ENCODE measurements around the gene ERRFI1. TPM values are rescaled to one million over a fixed set of nuclear protein-coding genes. Genes with fewer than 3 reads are reported as not detected.

Gene ERRFI1
- polyA plus RNA-seq, 3 donors = 0.08 to 1.5 (median 0.28) TPM

DNA sequence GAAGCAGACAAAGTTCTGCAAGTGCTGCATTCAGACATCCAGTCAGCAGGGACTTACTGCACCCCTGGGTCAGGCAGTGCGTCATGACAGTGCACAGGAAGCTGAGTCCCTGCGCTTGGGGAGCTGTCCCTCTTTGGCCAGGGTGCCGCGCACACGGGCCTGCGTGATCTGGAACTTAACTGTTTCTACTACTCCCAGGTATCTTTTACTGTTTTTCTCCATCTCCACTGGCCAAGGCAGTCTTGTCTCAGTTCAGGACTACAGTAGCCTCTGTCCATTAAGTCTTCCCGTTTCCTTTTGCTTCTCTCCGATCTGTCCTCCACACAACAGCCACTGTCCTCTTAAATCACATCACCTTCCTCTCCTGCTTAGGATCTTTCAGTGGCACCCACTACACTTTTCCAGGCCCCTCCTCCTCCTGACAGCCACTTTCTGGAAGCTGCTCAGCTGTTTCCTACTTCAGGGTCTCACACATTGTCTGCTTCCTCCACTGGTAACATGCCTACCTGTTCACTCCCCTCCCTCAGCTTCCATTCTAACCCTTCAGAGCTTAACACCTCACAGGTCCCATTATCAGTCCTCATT is 15.9 kb downstream of the ERRFI1 start:
- H3K27ac ChIP-seq (ENCODE audit: low read depth in 1 of 2, low read length in 2 of 2) = no peak overlapping the region
- H3K9me3 Mint-ChIP-seq = no peaks in the 10 kb centered on the region
- intact Hi-C loops (cut with micrococcal nuclease) = no loop called here
- peaks cover 0 to 6% (median 2%) of the 10 kb centered on the region in 3 donors for H3K27me3 Mint-ChIP-seq (ENCODE audit: low read depth in 3 of 3)
- no peak overlapping the region for H3K4me2 ChIP-seq (replicated peaks; ENCODE audit: extremely low read depth, low read length, poor library complexity, severe bottlenecking)
- no peak overlapping the region for H3K4me3 ChIP-seq (replicated peaks in 1 of 3; ENCODE audit: low read depth in 2 of 3, low read length in 3 of 3)
- no peak overlapping the region for H3K4me3 Mint-ChIP-seq
- H3K79me2 ChIP-seq (ENCODE audit: insufficient read depth, low read length) = no peaks in the 10 kb centered on the region
- H3K36me3 ChIP-seq (replicated peaks in 1 of 2; ENCODE audit: control insufficient read depth in 1 of 2, insufficient read depth in 2 of 2, low read length in 2 of 2) = no peaks in the 10 kb centered on the region
- H3K9me3 ChIP-seq (replicated peaks in 1 of 2; ENCODE audit: control insufficient read depth in 1 of 2, insufficient read depth in 1 of 2, low read length in 2 of 2) = no peaks in the 10 kb centered on the region
- H3K27me3 ChIP-seq (ENCODE audit: control insufficient read depth in 2 of 2, insufficient read depth in 2 of 2, low read length in 2 of 2) = peaks cover 0 to under 1% of the 10 kb centered on the region in 2 donors
- DNase-seq = no peak
- peaks cover 6 to 9% of the 10 kb centered on the region in 2 donors for H3K4me1 ChIP-seq (ENCODE audit: control insufficient read depth in 1 of 2, insufficient read depth in 2 of 2, low read length in 2 of 2)
- H4K20me1 ChIP-seq (ENCODE audit: insufficient read depth, low read length) = no peaks in the 10 kb centered on the region
- H3K27ac Mint-ChIP-seq = no peak overlapping the region
- no peak overlapping the region for H2AFZ ChIP-seq (ENCODE audit: insufficient read depth, low read depth, low read length, poor library complexity, severe bottlenecking)
- WGBS (ENCODE audit: insufficient coverage) = 83% methylated on average over 8 of the region's 8 CpGs
- peaks cover 14% of the 10 kb centered on the region for H3K4me1 Mint-ChIP-seq
- TF ChIP-seq, protein P1, sequence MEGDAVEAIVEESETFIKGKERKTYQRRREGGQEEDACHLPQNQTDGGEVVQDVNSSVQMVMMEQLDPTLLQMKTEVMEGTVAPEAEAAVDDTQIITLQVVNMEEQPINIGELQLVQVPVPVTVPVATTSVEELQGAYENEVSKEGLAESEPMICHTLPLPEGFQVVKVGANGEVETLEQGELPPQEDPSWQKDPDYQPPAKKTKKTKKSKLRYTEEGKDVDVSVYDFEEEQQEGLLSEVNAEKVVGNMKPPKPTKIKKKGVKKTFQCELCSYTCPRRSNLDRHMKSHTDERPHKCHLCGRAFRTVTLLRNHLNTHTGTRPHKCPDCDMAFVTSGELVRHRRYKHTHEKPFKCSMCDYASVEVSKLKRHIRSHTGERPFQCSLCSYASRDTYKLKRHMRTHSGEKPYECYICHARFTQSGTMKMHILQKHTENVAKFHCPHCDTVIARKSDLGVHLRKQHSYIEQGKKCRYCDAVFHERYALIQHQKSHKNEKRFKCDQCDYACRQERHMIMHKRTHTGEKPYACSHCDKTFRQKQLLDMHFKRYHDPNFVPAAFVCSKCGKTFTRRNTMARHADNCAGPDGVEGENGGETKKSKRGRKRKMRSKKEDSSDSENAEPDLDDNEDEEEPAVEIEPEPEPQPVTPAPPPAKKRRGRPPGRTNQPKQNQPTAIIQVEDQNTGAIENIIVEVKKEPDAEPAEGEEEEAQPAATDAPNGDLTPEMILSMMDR (IDR thresholded peaks at IDR 0.05) = no peak
- no peaks in the 10 kb centered on the region for H3K36me3 Mint-ChIP-seq
- no peak overlapping the region for H3K9ac ChIP-seq (ENCODE audit: insufficient read depth, low read length, poor library complexity, severe bottlenecking)

DNA sequence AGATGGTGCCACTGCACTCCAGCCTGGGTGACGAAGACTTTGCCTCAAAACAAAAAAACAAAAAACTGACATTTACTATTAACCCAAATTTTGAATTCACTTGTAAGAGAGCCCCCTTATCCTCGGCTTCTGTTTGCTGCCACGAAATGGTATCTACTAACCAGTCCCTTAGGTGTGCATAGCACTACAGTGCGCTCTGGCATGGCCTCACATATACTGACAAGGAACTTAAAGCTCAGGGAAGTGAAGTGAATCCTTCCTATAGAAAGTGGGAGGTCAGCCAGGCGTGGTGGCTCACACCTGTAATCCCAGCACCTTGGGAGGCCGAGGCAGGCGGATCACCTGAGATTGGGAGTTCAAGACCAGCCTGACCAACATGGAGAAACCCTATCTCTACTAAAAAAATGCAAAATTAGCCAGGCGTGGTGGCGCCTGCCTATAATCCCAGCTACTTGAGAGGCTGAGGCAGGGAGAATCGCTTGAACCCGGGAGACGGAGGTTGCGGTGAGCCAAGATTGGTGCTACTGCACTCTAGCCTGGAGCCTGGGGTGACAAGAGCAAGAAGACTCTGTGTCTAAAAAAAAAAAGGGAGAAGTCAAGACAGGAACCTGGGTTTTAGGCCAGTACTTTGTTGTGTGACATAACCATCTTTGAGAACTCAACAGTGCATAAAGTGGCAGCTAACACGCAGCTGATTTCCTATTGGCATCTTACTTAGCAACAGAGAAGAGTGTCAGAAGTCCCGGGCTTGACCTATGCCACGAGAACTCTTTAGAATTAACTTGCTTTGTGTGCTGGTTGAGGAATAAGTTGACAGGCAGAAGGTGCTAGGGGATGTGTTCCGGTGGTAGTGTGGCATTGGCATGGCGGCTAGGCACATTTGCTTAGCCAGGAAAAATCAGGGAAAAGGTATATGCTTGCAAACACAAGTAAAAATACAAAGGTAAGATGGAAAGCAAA is 16.8 kb downstream of the ERRFI1 start:
- no peak overlapping the region for H3K4me3 Mint-ChIP-seq
- 92% methylated on average over 12 of the region's 18 CpGs for WGBS (ENCODE audit: insufficient coverage)
- peaks cover 20% of the 10 kb centered on the region for H3K4me1 Mint-ChIP-seq
- Histone ChIP-seq H3K27ac (ENCODE audit: low read depth in 1 of 2, low read length in 2 of 2) (no peak overlapping the region), H2AFZ (ENCODE audit: insufficient read depth, low read depth, low read length, poor library complexity, severe bottlenecking) (no peak overlapping the region), H4K20me1 (ENCODE audit: insufficient read depth, low read length) (no peaks in the 10 kb centered on the region), H3K79me2 (ENCODE audit: insufficient read depth, low read length) (no peaks in the 10 kb centered on the region), H3K4me2 (replicated peaks; ENCODE audit: extremely low read depth, low read length, poor library complexity, severe bottlenecking) (no peak overlapping the region), H3K9me3 (replicated peaks in 1 of 2; ENCODE audit: control insufficient read depth in 1 of 2, insufficient read depth in 1 of 2, low read length in 2 of 2) (no peaks in the 10 kb centered on the region), H3K9ac (ENCODE audit: insufficient read depth, low read length, poor library complexity, severe bottlenecking) (no peak overlapping the region), H3K4me3 (replicated peaks in 1 of 3; ENCODE audit: low read depth in 2 of 3, low read length in 3 of 3) (no peak overlapping the region), H3K36me3 (replicated peaks in 1 of 2; ENCODE audit: control insufficient read depth in 1 of 2, insufficient read depth in 2 of 2, low read length in 2 of 2) (no peaks in the 10 kb centered on the region), H3K4me1 (ENCODE audit: control insufficient read depth in 1 of 2, insufficient read depth in 2 of 2, low read length in 2 of 2) (peaks cover 14 to 17% of the 10 kb centered on the region in 2 donors), H3K27me3 (ENCODE audit: control insufficient read depth in 2 of 2, insufficient read depth in 2 of 2, low read length in 2 of 2) (no peaks in the 10 kb centered on the region)
- no peaks in the 10 kb centered on the region for H3K9me3 Mint-ChIP-seq
- intact Hi-C loops (cut with micrococcal nuclease) = no loop called here
- H3K27ac Mint-ChIP-seq = no peak overlapping the region
- TF ChIP-seq, protein P1 (IDR thresholded peaks at IDR 0.05) = no peak
- H3K27me3 Mint-ChIP-seq (ENCODE audit: low read depth in 3 of 3) = peaks cover 0 to 9% (median under 1%) of the 10 kb centered on the region in 3 donors
- no peak for DNase-seq
- peaks cover 0 to 1% of the 10 kb centered on the region in 2 donors for H3K36me3 Mint-ChIP-seq
